Panc1 (cell line): ENCODE data around the gene OR4A16.

Source experiments
- POLR2AphosphoS5 ChIP-seq: IDR thresholded peaks from 2 replicates; pipeline ENCODE4 v1.6.1; 2012; ENCODE audit warnings: mild to moderate bottlenecking, low read depth, low read length, moderate library complexity
- SIN3A ChIP-seq: IDR thresholded peaks from 2 replicates; pipeline ENCODE4 v1.6.1; 2012; ENCODE audit warnings: low read depth, mild to moderate bottlenecking, low read length, moderate library complexity, borderline replicate concordance; ENCODE audit not compliant: insufficient read depth
- TCF7L2 ChIP-seq: IDR thresholded peaks from 2 replicates; pipeline ENCODE4 v1.6.1; 2011; ENCODE audit warnings: mild to moderate bottlenecking, low read depth, low read length, inconsistent platforms
- TF ChIP-seq, protein P1 (sequence below): fragments of 450-650 bp; IDR thresholded peaks from 2 replicates; pipeline ENCODE4 v1.5.1; 2017; ENCODE audit warnings: mild to moderate bottlenecking

- TF ChIP-seq, protein P1, sequence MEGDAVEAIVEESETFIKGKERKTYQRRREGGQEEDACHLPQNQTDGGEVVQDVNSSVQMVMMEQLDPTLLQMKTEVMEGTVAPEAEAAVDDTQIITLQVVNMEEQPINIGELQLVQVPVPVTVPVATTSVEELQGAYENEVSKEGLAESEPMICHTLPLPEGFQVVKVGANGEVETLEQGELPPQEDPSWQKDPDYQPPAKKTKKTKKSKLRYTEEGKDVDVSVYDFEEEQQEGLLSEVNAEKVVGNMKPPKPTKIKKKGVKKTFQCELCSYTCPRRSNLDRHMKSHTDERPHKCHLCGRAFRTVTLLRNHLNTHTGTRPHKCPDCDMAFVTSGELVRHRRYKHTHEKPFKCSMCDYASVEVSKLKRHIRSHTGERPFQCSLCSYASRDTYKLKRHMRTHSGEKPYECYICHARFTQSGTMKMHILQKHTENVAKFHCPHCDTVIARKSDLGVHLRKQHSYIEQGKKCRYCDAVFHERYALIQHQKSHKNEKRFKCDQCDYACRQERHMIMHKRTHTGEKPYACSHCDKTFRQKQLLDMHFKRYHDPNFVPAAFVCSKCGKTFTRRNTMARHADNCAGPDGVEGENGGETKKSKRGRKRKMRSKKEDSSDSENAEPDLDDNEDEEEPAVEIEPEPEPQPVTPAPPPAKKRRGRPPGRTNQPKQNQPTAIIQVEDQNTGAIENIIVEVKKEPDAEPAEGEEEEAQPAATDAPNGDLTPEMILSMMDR: no peak
- no peak for TF ChIP-seq SIN3A
- TF ChIP-seq TCF7L2: no peak
- no peak for TF ChIP-seq POLR2AphosphoS5
Measured at GRCh38 chr11:55367674-55368073, 24.7 kb downstream of the OR4A16 start, which contains the start of gene OR4A15.
